Trophoblast cell (in vitro differentiated cells and primary cell): ENCODE data around the gene CALML5.

Experiments used
- DNase-seq, 2 donors: peaks; one replicate each; pipeline ENCODE4 v3.0.0-alpha.2; 2016
- H2AFZ ChIP-seq: 2 replicates; pipeline ENCODE4 v1.6.1; 2013; ENCODE audit warnings: low read length, moderate library complexity, mild to moderate bottlenecking; ENCODE audit not compliant: insufficient read depth, poor library complexity
- H2AK5ac ChIP-seq: 2 replicates; pipeline ENCODE4 v1.6.1; 2013; ENCODE audit warnings: mild to moderate bottlenecking, low read length
- H2BK120ac ChIP-seq: 2 replicates; pipeline ENCODE4 v1.6.1; 2013; ENCODE audit warnings: low read length, mild to moderate bottlenecking, moderate library complexity; ENCODE audit not compliant: insufficient read depth, poor library complexity
- H2BK12ac ChIP-seq: 2 replicates; pipeline ENCODE4 v1.6.1; 2013; ENCODE audit warnings: mild to moderate bottlenecking, low read length, moderate library complexity
- H2BK5ac ChIP-seq: 2 replicates; pipeline ENCODE4 v1.6.1; 2013; ENCODE audit warnings: low read length, low read depth, moderate library complexity, mild to moderate bottlenecking; ENCODE audit not compliant: poor library complexity
- H3K14ac ChIP-seq: 2 replicates; pipeline ENCODE4 v1.6.1; 2013; ENCODE audit warnings: mild to moderate bottlenecking, low read length
- H3K18ac ChIP-seq: 2 replicates; pipeline ENCODE4 v1.6.1; 2013; ENCODE audit warnings: mild to moderate bottlenecking, low read length
- H3K23ac ChIP-seq: 2 replicates; pipeline ENCODE4 v1.6.1; 2013; ENCODE audit warnings: low read length
- H3K27ac ChIP-seq: 2 replicates; pipeline ENCODE4 v1.5.1; 2013; ENCODE audit warnings: low read depth, mild to moderate bottlenecking, inconsistent platforms, low read length, moderate library complexity
- H3K27me3 ChIP-seq: 2 replicates; pipeline ENCODE4 v1.6.1; 2013; ENCODE audit warnings: inconsistent platforms, mild to moderate bottlenecking, low read length, moderate library complexity; ENCODE audit not compliant: insufficient read depth
- H3K36me3 ChIP-seq, 2 experiments: 1 replicate in 1 of 2; 2 replicates in 1 of 2; pipeline ENCODE4 v1.6.1; 2013; ENCODE audit warnings: low read length in 2 of 2, mild to moderate bottlenecking in 2 of 2, moderate library complexity in 1 of 2; ENCODE audit not compliant: insufficient read depth in 2 of 2, control insufficient read depth in 1 of 2
- H3K4ac ChIP-seq: 2 replicates; pipeline ENCODE4 v1.6.1; 2013; ENCODE audit warnings: low read depth, mild to moderate bottlenecking, low read length, moderate library complexity
- H3K4me1 ChIP-seq, 2 experiments: 1 replicate in 1 of 2; 2 replicates in 1 of 2; pipeline ENCODE4 v1.6.1; 2013; ENCODE audit warnings: low read length in 2 of 2, mild to moderate bottlenecking in 2 of 2, moderate library complexity in 1 of 2; ENCODE audit not compliant: insufficient read depth in 2 of 2, control insufficient read depth in 1 of 2
- H3K4me2 ChIP-seq: 2 replicates; pipeline ENCODE4 v1.6.1; 2013; ENCODE audit warnings: inconsistent platforms, mild to moderate bottlenecking, low read length, moderate library complexity
- H3K4me3 ChIP-seq: 2 replicates; pipeline ENCODE4 v1.5.1; 2013; ENCODE audit warnings: mild to moderate bottlenecking, low read depth, low read length, inconsistent platforms
- H3K79me1 ChIP-seq: one replicate; pipeline ENCODE4 v1.6.1; 2013; ENCODE audit warnings: low read length
- H3K79me2 ChIP-seq: 2 replicates; pipeline ENCODE4 v1.6.1; 2013; ENCODE audit warnings: low read length, mild to moderate bottlenecking; ENCODE audit not compliant: control insufficient read depth, insufficient read depth, poor library complexity
- H3K9ac ChIP-seq: 2 replicates; pipeline ENCODE4 v1.6.1; 2013; ENCODE audit warnings: mild to moderate bottlenecking, low read length
- H3K9me3 ChIP-seq: 2 replicates; pipeline ENCODE4 v1.6.1; 2013; ENCODE audit warnings: low read depth, mild to moderate bottlenecking, control low read depth, inconsistent platforms, low read length; ENCODE audit not compliant: insufficient read depth
- H4K12ac ChIP-seq: 2 replicates; pipeline ENCODE4 v1.6.1; 2013; ENCODE audit warnings: low read depth, mild to moderate bottlenecking, low read length, moderate library complexity
- H4K8ac ChIP-seq: 2 replicates; pipeline ENCODE4 v1.6.1; 2013; ENCODE audit warnings: low read depth, mild to moderate bottlenecking, low read length, moderate library complexity
- H4K91ac ChIP-seq: one replicate; pipeline ENCODE4 v1.6.1; 2013; ENCODE audit warnings: low read depth, mild to moderate bottlenecking, low read length, moderate library complexity
- WGBS: extraction: QIAGEN DNeasy Blood & Tissue Kit; methylation state at CpG from one replicate; pipeline ENCODE4 v1.1.7; 2013; ENCODE audit warnings: missing lambda C conversion rate; ENCODE audit not compliant: insufficient read length, insufficient coverage; ENCODE audit errors: extremely low coverage; 5-methylcytosine and 5-hydroxymethylcytosine counted together

CALML5 gene

GRCh38 chr10:5498791-5499492 lies 428 bp downstream of the CALML5 start:
- no peak overlapping the region for H3K4me2 ChIP-seq
- no peak overlapping the region for H3K27ac ChIP-seq
- no peak overlapping the region for H2BK5ac ChIP-seq
- no peak overlapping the region for H3K18ac ChIP-seq
- H4K8ac ChIP-seq, result no peak overlapping the region
- no peaks in the 10 kb centered on the region for H3K27me3 ChIP-seq
- H3K9ac ChIP-seq, result no peak overlapping the region
- peaks cover 2% of the 10 kb centered on the region for H3K79me2 ChIP-seq
- peaks cover 36% of the 10 kb centered on the region in 2 experiments for H3K4me1 ChIP-seq
- no peak overlapping the region for H3K4ac ChIP-seq
- H2AK5ac ChIP-seq, result peak overlapping the region; percentile 60
- H3K79me1 ChIP-seq, result peaks cover 31% of the 10 kb centered on the region
- peak overlapping the region; percentile 64 for H4K91ac ChIP-seq
- H2BK120ac ChIP-seq, result peak overlapping the region; percentile 43
- no peak overlapping the region for H4K12ac ChIP-seq
- H3K36me3 ChIP-seq, result no peaks in the 10 kb centered on the region
- H3K14ac ChIP-seq, result no peak overlapping the region
- no peak overlapping the region for H2AFZ ChIP-seq
- no CpG with 5 or more reads among the region's 61 CpGs for WGBS
- H3K4me3 ChIP-seq, result no peak overlapping the region
- peak overlapping the region; percentile 65 for H2BK12ac ChIP-seq
- no peak overlapping the region for H3K23ac ChIP-seq
- peaks cover 4% of the 10 kb centered on the region for H3K9me3 ChIP-seq
- DNase-seq, result no peak

- Histone ChIP-seq H3K14ac (peak overlapping the region; percentile 32), H3K9ac (no peak overlapping the region), H2BK5ac (peak overlapping the region; percentile 18), H4K12ac (no peak overlapping the region), H2AK5ac (peak overlapping the region; percentile 16), H3K27ac (no peak overlapping the region), H3K4me1 (peaks cover 34 to 36% of the 10 kb centered on the region in 2 experiments), H4K8ac (no peak overlapping the region), H2BK120ac (peak overlapping the region; percentile 37), H2BK12ac (peak overlapping the region; percentile 62), H3K36me3 (no peaks in the 10 kb centered on the region), H3K4me3 (no peak overlapping the region), H2AFZ (no peak overlapping the region), H3K18ac (no peak overlapping the region), H4K91ac (peak overlapping the region; percentile 64), H3K27me3 (no peaks in the 10 kb centered on the region), H3K79me2 (peaks cover 2% of the 10 kb centered on the region), H3K4ac (no peak overlapping the region), H3K9me3 (peaks cover 4% of the 10 kb centered on the region), H3K4me2 (no peak overlapping the region), H3K79me1 (peaks cover 35% of the 10 kb centered on the region), H3K23ac (no peak overlapping the region)
- WGBS, result no CpG with 5 or more reads among the region's 19 CpGs
- no peak for DNase-seq
Measured at GRCh38 chr10:5497948-5498730, 1.2 kb downstream of the CALML5 start.

GRCh38 chr10:5497289-5497688 lies 2.1 kb downstream of the CALML5 start:
- no peaks in the 10 kb centered on the region for H3K27me3 ChIP-seq
- peak overlapping the region; percentile 78 for H4K91ac ChIP-seq
- no peak overlapping the region for H4K12ac ChIP-seq
- H3K9ac ChIP-seq, result no peak overlapping the region
- H2BK120ac ChIP-seq, result peak overlapping the region; percentile 59
- H3K23ac ChIP-seq, result no peak overlapping the region
- no peak overlapping the region for H2BK5ac ChIP-seq
- H4K8ac ChIP-seq, result peak overlapping the region; percentile 5
- H3K79me2 ChIP-seq, result peaks cover 2% of the 10 kb centered on the region
- H3K4me3 ChIP-seq, result no peak overlapping the region
- no peak overlapping the region for H3K4me2 ChIP-seq
- peaks cover 0 to 3% of the 10 kb centered on the region in 2 experiments for H3K36me3 ChIP-seq
- H3K4ac ChIP-seq, result peak overlapping the region; percentile 6
- peaks cover 29 to 31% of the 10 kb centered on the region in 2 experiments for H3K4me1 ChIP-seq
- H3K79me1 ChIP-seq, result peaks cover 38% of the 10 kb centered on the region
- no peak overlapping the region for H2AFZ ChIP-seq
- no peak for DNase-seq
- no CpG with 5 or more reads among the region's 6 CpGs for WGBS
- no peak overlapping the region for H3K27ac ChIP-seq
- peak overlapping the region; percentile 30 for H3K14ac ChIP-seq
- H3K9me3 ChIP-seq, result peaks cover 4% of the 10 kb centered on the region
- H2AK5ac ChIP-seq, result peak overlapping the region; percentile 61
- peak overlapping the region; percentile 18 for H3K18ac ChIP-seq
- peak overlapping the region; percentile 73 for H2BK12ac ChIP-seq

- Histone ChIP-seq H3K27me3 (no peaks in the 10 kb centered on the region), H2AK5ac (peak overlapping the region; percentile 61), H3K4me3 (no peak overlapping the region), H3K18ac (peak overlapping the region; percentile 18), H3K79me2 (peaks cover 2% of the 10 kb centered on the region), H3K23ac (no peak overlapping the region), H3K27ac (no peak overlapping the region), H3K36me3 (peaks cover 0 to 4% of the 10 kb centered on the region in 2 experiments), H2BK120ac (peak overlapping the region; percentile 59), H3K14ac (peak overlapping the region; percentile 30), H3K4me2 (no peak overlapping the region), H4K12ac (no peak overlapping the region), H2AFZ (no peak overlapping the region), H3K4me1 (peaks cover 25 to 28% of the 10 kb centered on the region in 2 experiments), H3K9me3 (peaks cover 4% of the 10 kb centered on the region), H3K4ac (peak overlapping the region; percentile 6), H4K91ac (peak overlapping the region; percentile 78), H3K79me1 (peaks cover 38% of the 10 kb centered on the region), H3K9ac (no peak overlapping the region), H2BK5ac (no peak overlapping the region), H4K8ac (peak overlapping the region; percentile 24), H2BK12ac (peak overlapping the region; percentile 73)
- peak; percentile 96 to 97 for DNase-seq
- WGBS, result no CpG with 5 or more reads among the region's 25 CpGs
Measured at GRCh38 chr10:5496261-5497250, 2.8 kb downstream of the CALML5 start.
